ENCODE results near the gene PSMC3.

GRCh38 chr11:47399860-47400767, 26.1 kb downstream of the PSMC3 start:
- no peak for TF ChIP-seq UBTF (IDR thresholded peaks at IDR 0.05; ENCODE audit: borderline replicate concordance in 1 of 2, low read depth in 2 of 2, low read length in 2 of 2)
- no peak for TF ChIP-seq ZNF146 (CRISPR knock-in tag; IDR thresholded peaks at IDR 0.05; ENCODE audit: unreplicated experiment)
- no peak for TF ChIP-seq ZNF347 (CRISPR knock-in tag; IDR thresholded peaks at IDR 0.05; ENCODE audit: low read depth)
- TF ChIP-seq EGR1 (conservative IDR thresholded peaks at IDR 0.05) = peak; percentile 95
- TF ChIP-seq TBP (optimal IDR thresholded peaks at IDR 0.05; ENCODE audit: low read depth, low read length) = no peak
- TF ChIP-seq, protein P1, sequence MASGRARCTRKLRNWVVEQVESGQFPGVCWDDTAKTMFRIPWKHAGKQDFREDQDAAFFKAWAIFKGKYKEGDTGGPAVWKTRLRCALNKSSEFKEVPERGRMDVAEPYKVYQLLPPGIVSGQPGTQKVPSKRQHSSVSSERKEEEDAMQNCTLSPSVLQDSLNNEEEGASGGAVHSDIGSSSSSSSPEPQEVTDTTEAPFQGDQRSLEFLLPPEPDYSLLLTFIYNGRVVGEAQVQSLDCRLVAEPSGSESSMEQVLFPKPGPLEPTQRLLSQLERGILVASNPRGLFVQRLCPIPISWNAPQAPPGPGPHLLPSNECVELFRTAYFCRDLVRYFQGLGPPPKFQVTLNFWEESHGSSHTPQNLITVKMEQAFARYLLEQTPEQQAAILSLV (tag; IDR thresholded peaks at IDR 0.05) = no peak
- TF ChIP-seq YY1 (IDR thresholded peaks at IDR 0.05; ENCODE audit: borderline replicate concordance in 1 of 3, control insufficient read depth in 1 of 3, extremely low read depth in 1 of 3, insufficient read depth in 3 of 3, insufficient read length in 1 of 3, insufficient replicate concordance in 2 of 3, low read depth in 1 of 3, low read length in 2 of 3) = peak in 1 of 3 experiments; percentile 10
- TF ChIP-seq ZBED1 (IDR thresholded peaks at IDR 0.05) = no peak
- TF ChIP-seq RCOR1 (IDR thresholded peaks at IDR 0.05; ENCODE audit: borderline replicate concordance in 1 of 2, low read depth in 2 of 2, low read length in 2 of 2) = peak; percentile 35 to 63; a peak in 2 of 4 replicates
- TF ChIP-seq POLR2A (conservative IDR thresholded peaks at IDR 0.05) = 0 out of 2 replicates have a peak, but pooled peaks have one; percentile 38
- TF ChIP-seq TAF1 (IDR thresholded peaks at IDR 0.05; ENCODE audit: control insufficient read depth, extremely low read depth, insufficient read depth, low read length, severe bottlenecking) = no peak
- TF ChIP-seq USF2 (CRISPR knock-in tag; IDR thresholded peaks at IDR 0.05) = no peak
